HepG2 (cell line): Measurements from ENCODE around the gene DYNC2H1. TPM values are rescaled to one million over a fixed set of nuclear protein-coding genes. Genes with fewer than 3 reads are reported as not detected.

ENCODE experiments used
- BCL3 ChIP-seq: sonication (generic); formaldehyde crosslinking; IDR thresholded peaks from 2 replicates; pipeline ENCODE4 v1.5.1; 2020; ENCODE audit warnings: mild to moderate bottlenecking, missing genetic modification reagents, moderate library complexity
- BRD4 ChIP-seq: sonication (generic); formaldehyde crosslinking; IDR thresholded peaks from 2 replicates; pipeline ENCODE4 v1.4.0; 2020; ENCODE audit warnings: missing genetic modification reagents
- CENPX ChIP-seq: sonication (generic); formaldehyde crosslinking; IDR thresholded peaks from 2 replicates; pipeline ENCODE4 v1.9.0; 2021; ENCODE audit warnings: mild to moderate bottlenecking, missing genetic modification reagents, moderate library complexity
- ESRRA ChIP-seq: sonication (generic); formaldehyde crosslinking; IDR thresholded peaks from 2 replicates; pipeline ENCODE4 v1.5.1; 2020; ENCODE audit warnings: mild to moderate bottlenecking, low read depth, missing genetic modification reagents
- EZH2 ChIP-seq: conservative IDR thresholded peaks from 2 replicates; pipeline ENCODE4 v1.6.1; 2012; ENCODE audit warnings: mild to moderate bottlenecking, low read depth, low read length, moderate library complexity
- GABPA ChIP-seq, 2 experiments: IDR thresholded peaks; 2 replicates each; pipeline ENCODE4 v1.6.1; 2011 to 2016; ENCODE audit warnings: low read depth in 2 of 2, low read length in 1 of 2, missing biosample characterization in 1 of 2, missing genetic modification characterization in 1 of 2
- GATAD2A ChIP-seq: IDR thresholded peaks from 2 replicates; pipeline ENCODE4 v1.6.1; 2016
- GZF1 ChIP-seq: sonication (generic); formaldehyde crosslinking; IDR thresholded peaks from 2 replicates; pipeline ENCODE4 v1.5.1; 2020; ENCODE audit warnings: mild to moderate bottlenecking, missing genetic modification reagents
- HDAC1 ChIP-seq: sonication (generic); formaldehyde crosslinking; IDR thresholded peaks from 2 replicates; pipeline ENCODE4 v1.5.1; 2020; ENCODE audit warnings: mild to moderate bottlenecking, missing genetic modification reagents
- PAXIP1 ChIP-seq: sonication (generic); formaldehyde crosslinking; conservative IDR thresholded peaks from 2 replicates; pipeline ENCODE4 v1.4.0; 2020; ENCODE audit warnings: mild to moderate bottlenecking, missing genetic modification reagents, moderate library complexity
- POLR2AphosphoS5 ChIP-seq: IDR thresholded peaks from 2 replicates; pipeline ENCODE4 v1.6.1; 2012; ENCODE audit warnings: low read depth, low read length
- WIZ ChIP-seq: sonication (generic); formaldehyde crosslinking; IDR thresholded peaks from 2 replicates; pipeline ENCODE4 v1.5.1; 2020; ENCODE audit warnings: mild to moderate bottlenecking, missing genetic modification reagents
- ZBTB2 ChIP-seq: sonication (generic); formaldehyde crosslinking; IDR thresholded peaks from 2 replicates; pipeline ENCODE4 v1.8.0; 2022; ENCODE audit warnings: low read depth, missing genetic modification reagents
- ZNF543 ChIP-seq: sonication (generic); formaldehyde crosslinking; IDR thresholded peaks from 2 replicates; pipeline ENCODE4 v1.4.0; 2020; ENCODE audit warnings: mild to moderate bottlenecking, missing genetic modification reagents
- ZNF597 ChIP-seq: sonication (generic); formaldehyde crosslinking; IDR thresholded peaks from 2 replicates; pipeline ENCODE4 v1.5.0; 2020; ENCODE audit warnings: missing genetic modification reagents
- ZNF609 ChIP-seq: sonication (generic); formaldehyde crosslinking; IDR thresholded peaks from 2 replicates; pipeline ENCODE4 v1.4.0; 2020; ENCODE audit warnings: mild to moderate bottlenecking, missing genetic modification reagents, borderline replicate concordance
- polyA plus RNA-seq, 8 experiments: library from polyadenylated mRNA; depleted of rRNA in 3 of 8; stranded (reverse) in 7 of 8; unstranded in 1 of 8; fragments of >200 nt; fragmentation: Illumina TruSeq in 4 of 8; extraction: Trizol in 4 of 8; gene quantifications; 2 replicates each; pipeline versions ENCODE4 v1.2.1 to v1.2.3, GENCODE V29; 2011 to 2016; ENCODE audit warnings: low read depth in 4 of 8, missing spikeins in 1 of 8, mixed read lengths in 1 of 8; ENCODE audit not compliant: insufficient read depth in 1 of 8
- total RNA-seq, 5 experiments: library from RNA; depleted of rRNA; stranded (reverse); fragments of >200 nt; fragmentation: Illumina TruSeq; extraction: Trizol; gene quantifications; 2 replicates each; pipeline ENCODE4 v1.2.3, GENCODE V29; 2016; ENCODE audit warnings: low read depth in 1 of 5

Gene DYNC2H1
- total and polyA plus RNA-seq, 2 of the 13 experiments (the other 11 are each of a cell fraction or from before 2014, with no cell fraction given) = 0.49 to 0.66 TPM

- TF ChIP-seq BCL3 (CRISPR knock-in tag) (no peak), ESRRA (no peak; the same call in 1 of the 2 replicates), ZNF543 (no peak), ZNF609 (CRISPR knock-in tag) (no peak), CENPX (CRISPR knock-in tag) (no peak), BRD4 (CRISPR knock-in tag) (no peak), POLR2AphosphoS5 (no peak), WIZ (no peak), HDAC1 (CRISPR knock-in tag) (peak; percentile 72; the same call in 1 of the 2 replicates), ZBTB2 (CRISPR knock-in tag) (no peak), GZF1 (CRISPR knock-in tag) (no peak), EZH2 (no peak), GATAD2A (CRISPR knock-in tag) (0 out of 2 replicates have a peak, but pooled peaks have one; percentile 34), GABPA (IDR thresholded peaks at IDR 0.05; ENCODE audit: low read depth, low read length) (no peak), GABPA (CRISPR knock-in tag; IDR thresholded peaks at IDR 0.05; ENCODE audit: low read depth) (no peak), PAXIP1 (0 out of 2 replicates have a peak, but pooled peaks have one; percentile 23), ZNF597 (CRISPR knock-in tag) (no peak)
Measured at GRCh38 chr11:103108933-103109817, at the start of gene DYNC2H1 (continued).
